Neural crest cell (in vitro differentiated cells): ENCODE results near the gene KDM1B. TPM values are rescaled to one million over a fixed set of nuclear protein-coding genes. Genes with fewer than 3 reads are reported as not detected.

Experiments
- DNase-seq: peaks from one replicate; pipeline ENCODE4 v3.0.0; 2021; ENCODE audit warnings: low read depth, mixed read lengths, low spot score
- H3K27ac Mint-ChIP-seq: one replicate; pipeline ENCODE4 v1.8.0; 2021; ENCODE audit warnings: mild to moderate bottlenecking, mixed read lengths; ENCODE audit not compliant: unreplicated experiment
- H3K27me3 Mint-ChIP-seq: 2 replicates; pipeline ENCODE4 v1.8.0; 2021; ENCODE audit warnings: low read depth, mild to moderate bottlenecking, mixed read lengths
- H3K36me3 Mint-ChIP-seq: 2 replicates; pipeline ENCODE4 v1.8.0; 2021; ENCODE audit warnings: low read depth, mild to moderate bottlenecking, mixed read lengths
- H3K4me1 Mint-ChIP-seq: 2 replicates; pipeline ENCODE4 v1.8.0; 2021; ENCODE audit warnings: mixed read lengths
- H3K4me3 Mint-ChIP-seq: one replicate; pipeline ENCODE4 v1.8.0; 2021; ENCODE audit warnings: mild to moderate bottlenecking, mixed read lengths
- H3K9me3 Mint-ChIP-seq: 2 replicates; pipeline ENCODE4 v1.8.0; 2021; ENCODE audit warnings: mixed read lengths
- CTCF ChIP-seq: fragments of 200-600 bp; sonication (generic); conservative IDR thresholded peaks from 2 replicates; pipeline ENCODE4 v1.5.0; 2021; ENCODE audit warnings: antibody characterized with exemption, mild to moderate bottlenecking
- total RNA-seq: library from RNA; stranded (reverse); gene quantifications from 2 replicates; pipeline ENCODE4 v1.2.1, GENCODE V29; 2021

Gene KDM1B
- total RNA-seq, 1 donor from 2014 or later = 21.6 TPM

GRCh38 chr6:18270216-18270615 lies 115.0 kb downstream of the KDM1B start:
- DNase-seq = no peak
- H3K36me3 Mint-ChIP-seq = no peaks in the 10 kb centered on the region
- no peaks in the 10 kb centered on the region for H3K9me3 Mint-ChIP-seq
- H3K4me1 Mint-ChIP-seq = peaks cover 5% of the 10 kb centered on the region
- H3K27me3 Mint-ChIP-seq = peaks cover 7% of the 10 kb centered on the region
- no peak overlapping the region for H3K27ac Mint-ChIP-seq
- TF ChIP-seq CTCF = no peak
- no peak overlapping the region for H3K4me3 Mint-ChIP-seq

Other genes starting within 250 kb of the KDM1B start
- 34.4 TPM in 2 replicates for gene KIF13A, start 167.8 kb upstream of the KDM1B start, total RNA-seq
- gene NHLRC1, start 32.7 kb upstream of the KDM1B start, total RNA-seq = 0.72 and 0.93 TPM in 2 replicates
- gene TPMT, start 345 bp upstream of the KDM1B start, total RNA-seq = 7.5 and 8.8 TPM in 2 replicates
- 207 and 221 TPM in 2 replicates for gene DEK, start 109.1 kb downstream of the KDM1B start, total RNA-seq
- 0.23 and 0.59 TPM in 2 replicates for gene RNF144B, start 231.9 kb downstream of the KDM1B start, total RNA-seq